Stimulated activated CD4-positive, alpha-beta T cell treated with anti-CD3 and anti-CD28 coated beads, Interleukin-2, amount 100 ng/mL, for 24 hours (primary cell): ENCODE results near the gene LMNTD2.
A peak's percentile ranks its signal among the peaks of the same experiment; 100 is the strongest.

Source experiments
- DNase-seq, 2 donors: peaks; one replicate each; pipeline ENCODE4 v3.0.0-alpha.2; 2020

The LMNTD2 gene

DNA sequence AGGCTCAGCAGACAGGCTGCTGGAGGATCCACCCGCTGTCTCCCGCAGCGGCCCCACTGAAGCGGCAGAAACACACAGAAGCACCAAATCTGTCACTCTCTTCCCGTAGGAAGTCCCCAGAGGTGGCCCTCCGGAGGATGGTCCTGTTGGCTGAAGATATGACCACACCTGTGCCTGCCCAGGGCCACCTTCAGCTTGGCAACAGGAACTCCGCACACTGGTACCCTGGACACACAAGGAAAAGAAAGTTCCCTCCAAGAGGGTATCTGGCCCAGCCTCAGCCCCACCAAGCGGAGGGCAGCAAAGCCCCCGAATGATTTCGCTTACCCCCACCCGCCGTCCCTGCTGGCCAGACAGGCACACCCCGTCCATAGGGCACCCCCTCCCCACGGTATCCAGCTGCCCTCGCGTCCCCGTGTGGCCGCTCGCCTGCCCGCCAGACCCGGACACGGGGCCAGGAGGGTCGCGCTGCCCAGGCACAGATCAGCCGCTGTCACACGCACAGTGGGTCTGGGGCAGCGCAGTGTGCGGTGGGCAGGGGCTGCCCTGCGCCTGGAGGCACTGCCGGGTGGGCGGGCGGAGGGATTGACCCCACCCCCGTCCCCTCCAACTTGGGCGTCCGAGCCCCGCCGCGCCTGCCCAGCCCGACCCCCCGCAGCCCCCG, 7.2 kb upstream of the LMNTD2 start:
- no peak for DNase-seq

DNA sequence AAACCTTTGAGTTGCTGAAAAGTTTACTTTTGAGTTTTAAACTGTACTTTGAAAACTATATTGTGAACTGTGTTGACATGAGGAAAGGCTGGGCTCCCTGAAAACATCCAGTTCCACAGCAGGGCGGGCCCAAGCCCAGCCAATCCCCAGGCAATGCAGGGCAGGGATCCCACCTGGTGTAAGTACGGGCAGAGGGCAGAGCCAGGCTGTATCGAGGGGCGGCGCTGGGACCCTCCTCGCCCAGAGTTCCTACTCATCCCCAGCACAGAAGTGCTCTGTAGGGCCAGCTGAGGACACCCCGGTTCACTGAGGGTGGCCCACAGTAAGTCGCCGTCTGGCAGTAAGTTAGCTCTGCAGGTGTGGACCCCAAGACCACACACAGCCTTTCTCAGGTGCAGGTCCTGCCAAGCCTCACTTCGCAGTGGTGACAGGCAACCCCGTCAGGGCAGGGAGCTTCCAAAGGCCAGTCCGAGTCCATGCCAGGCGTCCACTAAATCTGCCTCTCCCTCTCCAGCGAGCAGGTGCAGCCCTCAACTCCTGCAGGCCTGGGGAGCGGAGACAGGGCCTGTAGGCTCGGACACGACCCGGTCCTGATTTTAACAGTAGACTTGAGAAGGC, 6.6 kb upstream of the LMNTD2 start:
- DNase-seq, result no peak

DNA sequence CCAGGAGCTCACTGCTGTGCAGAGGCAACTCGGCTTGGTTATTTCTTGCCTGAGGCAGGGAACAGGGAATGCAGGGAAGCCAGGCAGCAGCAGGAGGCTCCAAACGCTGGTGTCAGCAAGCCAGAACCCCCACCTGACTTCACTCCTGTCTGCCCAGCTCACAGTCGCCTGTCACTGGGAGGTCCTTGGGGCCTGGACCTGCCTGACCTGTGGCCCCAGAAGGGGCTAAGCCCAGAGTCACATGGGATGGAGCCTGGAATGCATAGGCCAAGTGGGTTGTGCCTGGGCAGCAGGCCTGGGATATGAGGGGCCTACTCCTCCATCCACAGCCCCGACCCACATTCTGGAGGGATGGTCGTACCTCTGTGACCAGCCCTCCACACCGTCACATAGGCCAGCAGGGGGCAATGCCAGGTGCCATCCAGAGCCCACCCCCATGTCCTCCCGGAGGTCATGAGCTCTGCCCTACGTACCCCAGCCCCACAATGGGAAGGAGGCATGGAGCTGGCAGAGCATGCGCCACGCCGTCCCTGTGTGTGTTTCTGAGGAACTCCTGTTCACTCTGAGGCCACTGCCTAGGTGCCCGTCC, 5.5 kb upstream of the LMNTD2 start:
- no peak for DNase-seq

DNA sequence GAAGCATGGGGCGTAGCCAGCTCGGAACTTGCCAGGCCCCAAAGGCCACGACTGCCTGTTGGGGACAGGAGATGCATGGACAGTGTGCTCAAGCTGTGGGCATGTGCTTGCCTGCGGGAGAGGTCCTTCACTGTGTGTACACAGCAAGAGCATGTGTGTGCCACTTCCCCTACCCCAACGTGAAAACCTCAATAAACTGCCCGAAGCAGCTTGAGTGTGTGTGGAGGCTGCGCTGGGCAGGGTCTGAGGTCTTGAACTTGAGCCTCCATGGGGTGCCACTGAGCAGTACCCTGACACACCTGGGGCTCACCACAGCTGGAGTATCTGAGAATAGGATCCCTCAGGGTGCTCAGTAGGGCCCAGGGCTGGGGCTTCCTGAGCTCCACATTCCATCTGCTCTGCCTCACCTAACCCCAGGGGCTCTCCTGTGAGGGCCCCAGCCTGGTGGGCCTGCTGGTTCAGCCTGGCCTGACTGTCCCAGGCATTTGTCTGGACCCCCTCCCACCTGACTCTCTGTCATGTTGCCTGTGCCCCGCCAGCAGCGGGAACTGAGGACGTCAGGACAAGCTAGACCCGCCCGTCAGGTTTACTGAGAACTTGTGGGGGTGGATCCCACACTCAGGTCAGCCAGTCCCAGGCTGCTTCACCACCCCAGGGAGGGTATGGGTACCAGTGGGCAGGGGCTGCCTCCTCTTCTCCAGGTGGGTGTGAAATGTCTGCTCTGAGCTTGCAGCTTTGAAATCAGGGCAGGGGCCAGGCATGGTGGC, 3.5 kb upstream of the LMNTD2 start:
- DNase-seq, result no peak

DNA sequence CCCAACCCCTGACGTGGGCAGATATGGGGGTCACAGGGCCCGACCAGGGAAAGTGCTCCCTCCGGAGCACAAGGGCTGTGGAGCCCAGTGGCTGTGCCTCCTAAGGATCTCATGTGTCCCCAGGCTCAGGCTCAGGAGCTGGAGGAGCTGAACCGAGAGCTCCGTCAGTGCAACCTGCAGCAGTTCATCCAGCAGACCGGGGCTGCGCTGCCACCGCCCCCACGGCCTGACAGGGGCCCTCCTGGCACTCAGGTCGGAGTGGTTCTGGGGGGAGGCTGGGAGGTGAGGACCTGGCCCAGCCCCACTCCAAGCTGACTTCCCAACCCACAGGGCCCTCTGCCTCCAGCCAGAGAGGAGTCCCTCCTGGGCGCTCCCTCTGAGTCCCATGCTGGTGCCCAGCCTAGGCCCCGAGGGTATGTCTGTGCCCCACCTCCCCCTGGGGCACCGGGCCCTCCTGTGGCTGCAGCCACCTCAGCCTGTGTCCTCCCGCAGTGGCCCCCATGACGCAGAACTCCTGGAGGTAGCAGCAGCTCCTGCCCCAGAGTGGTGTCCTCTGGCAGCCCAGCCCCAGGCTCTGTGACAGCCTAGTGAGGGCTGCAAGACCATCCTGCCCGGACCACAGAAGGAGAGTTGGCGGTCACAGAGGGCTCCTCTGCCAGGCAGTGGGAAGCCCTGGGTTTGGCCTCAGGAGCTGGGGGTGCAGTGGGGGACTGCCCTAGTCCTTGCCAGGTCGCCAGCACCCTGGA, 2.7 kb upstream of the LMNTD2 start:
- DNase-seq, result no peak

DNA sequence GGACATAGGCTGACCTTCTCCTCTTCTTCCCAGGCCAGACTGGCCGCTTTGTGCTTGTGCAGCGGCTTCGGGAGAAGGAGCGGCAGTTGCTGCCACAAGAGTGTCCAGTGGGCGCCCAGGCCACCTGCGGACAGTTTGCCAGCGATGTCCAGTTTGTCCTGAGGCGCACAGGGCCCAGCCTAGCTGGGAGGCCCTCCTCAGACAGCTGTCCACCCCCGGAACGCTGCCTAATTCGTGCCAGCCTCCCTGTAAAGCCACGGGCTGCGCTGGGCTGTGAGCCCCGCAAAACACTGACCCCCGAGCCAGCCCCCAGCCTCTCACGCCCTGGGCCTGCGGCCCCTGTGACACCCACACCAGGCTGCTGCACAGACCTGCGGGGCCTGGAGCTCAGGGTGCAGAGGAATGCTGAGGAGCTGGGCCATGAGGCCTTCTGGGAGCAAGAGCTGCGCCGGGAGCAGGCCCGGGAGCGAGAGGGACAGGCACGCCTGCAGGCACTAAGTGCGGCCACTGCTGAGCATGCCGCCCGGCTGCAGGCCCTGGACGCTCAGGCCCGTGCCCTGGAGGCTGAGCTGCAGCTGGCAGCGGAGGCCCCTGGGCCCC, 1.6 kb upstream of the LMNTD2 start:
- DNase-seq, result no peak

DNA sequence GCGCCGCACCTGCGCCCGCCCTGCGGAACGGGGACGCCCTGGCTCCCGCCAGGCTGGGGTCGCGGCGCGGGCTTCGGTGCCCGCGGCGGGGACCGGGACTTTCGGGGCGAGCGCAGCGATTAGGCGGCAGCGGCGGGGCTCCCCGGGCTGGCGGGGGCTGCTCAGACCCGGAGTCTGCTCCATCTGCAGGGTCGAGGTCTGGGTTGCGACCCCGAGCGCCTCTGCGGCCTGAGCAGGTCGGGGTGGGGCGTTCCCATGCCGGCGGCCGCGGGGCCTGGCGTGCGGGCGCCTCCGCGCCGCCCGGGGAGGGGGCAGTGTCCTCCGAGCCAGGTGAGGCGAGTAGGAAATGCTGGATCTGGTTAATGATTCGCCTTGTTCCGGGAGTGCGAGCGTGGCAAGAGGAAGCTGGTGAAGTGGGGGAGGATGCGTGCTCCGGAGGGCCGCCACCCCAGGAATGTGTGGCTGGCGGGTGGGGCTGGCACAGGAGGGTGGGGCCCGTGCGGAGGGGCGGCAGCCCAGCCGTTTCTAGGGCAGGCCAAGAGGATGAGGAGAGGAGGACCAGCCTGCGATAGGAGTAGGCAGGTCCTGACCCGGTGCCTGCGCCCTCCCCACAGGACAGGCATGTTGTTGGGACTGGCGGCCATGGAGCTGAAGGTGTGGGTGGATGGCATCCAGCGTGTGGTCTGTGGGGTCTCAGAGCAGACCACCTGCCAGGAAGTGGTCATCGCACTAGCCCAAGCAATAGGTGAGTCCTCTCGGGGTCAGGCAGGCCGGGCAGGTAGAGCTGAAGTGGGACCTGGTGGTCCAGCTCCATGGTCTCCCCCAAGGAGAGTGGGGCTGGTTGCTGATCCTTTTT, 838 bp upstream of the LMNTD2 start:
- no peak for DNase-seq

DNA sequence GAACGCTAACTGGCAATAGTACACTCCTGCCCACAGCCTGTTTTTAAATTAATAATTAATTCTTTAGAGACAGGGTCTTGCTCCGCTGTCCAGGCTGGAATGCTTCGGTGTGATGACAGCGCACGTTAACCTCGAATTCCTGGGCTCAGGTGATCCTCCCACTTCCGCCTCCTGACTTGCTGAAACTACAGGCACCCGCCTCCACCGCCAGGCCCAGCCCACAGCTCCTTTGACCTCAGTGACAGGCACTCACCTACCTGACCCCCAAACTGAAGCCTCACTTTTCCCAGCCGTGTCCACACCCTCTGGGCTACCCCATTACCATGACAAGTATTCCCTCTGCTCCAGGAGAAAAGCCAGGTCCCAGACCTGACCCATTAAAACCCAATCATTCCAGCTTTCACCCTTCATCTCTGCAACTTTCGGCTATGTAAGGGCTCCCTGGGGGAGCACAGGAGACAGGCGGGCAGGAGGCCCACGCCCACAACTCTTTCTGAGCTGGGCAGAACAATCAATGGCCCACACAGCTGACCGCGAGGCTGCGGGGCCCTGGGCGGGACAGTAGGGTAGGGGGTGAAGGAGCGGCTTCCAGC, 730 bp downstream of the LMNTD2 start:
- no peak for DNase-seq

DNA sequence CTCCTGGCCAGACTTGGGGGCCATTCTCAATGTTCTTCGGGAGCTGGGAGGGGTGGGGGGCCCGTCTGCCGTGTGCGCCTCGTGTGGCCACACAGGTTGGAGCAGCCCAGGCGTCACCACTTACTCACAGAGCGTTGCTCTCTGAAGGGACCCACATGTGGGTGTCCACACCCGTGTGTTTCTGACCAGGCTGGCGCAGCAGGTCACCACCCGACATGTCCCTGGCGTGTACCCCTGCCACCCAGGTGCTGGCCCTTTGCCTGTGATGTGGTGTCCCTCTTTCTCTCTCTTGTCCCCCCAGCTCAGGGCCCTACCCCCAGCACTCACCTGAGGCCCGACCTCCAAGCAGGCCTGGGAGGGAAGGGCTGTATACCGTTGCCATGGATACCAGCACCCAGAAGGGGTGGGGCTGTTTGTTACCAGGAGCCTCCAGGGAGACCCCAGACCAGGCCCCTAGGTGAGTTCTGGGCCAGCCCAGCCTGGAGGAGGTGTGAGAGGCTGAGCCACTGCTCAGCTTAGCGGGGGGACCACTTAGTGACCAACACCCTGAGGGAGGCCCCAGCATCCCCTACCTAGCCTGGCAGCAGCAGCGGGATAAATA, 1.4 kb downstream of the LMNTD2 start:
- no peak for DNase-seq

DNA sequence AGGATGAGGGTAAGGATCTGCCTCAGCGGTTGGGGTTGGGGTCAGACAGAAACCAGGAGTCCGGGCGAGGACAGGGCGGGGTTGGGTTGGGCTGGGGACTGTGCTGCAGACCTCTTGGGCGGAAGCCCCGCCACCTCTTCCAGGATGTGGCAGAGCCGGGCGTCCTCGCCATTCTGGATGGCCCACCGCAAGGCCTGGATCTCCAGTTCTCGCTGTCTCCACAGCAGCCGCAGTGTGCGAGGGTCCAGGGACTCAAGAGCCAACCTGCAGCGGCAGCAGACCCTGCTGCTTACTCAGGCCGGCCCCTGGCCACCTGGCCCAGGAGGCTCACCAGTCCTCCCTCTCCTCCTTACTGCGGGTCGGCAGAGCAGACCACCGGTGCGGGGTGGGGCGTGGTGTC, 2.0 kb downstream of the LMNTD2 start:
- DNase-seq, result no peak

DNA sequence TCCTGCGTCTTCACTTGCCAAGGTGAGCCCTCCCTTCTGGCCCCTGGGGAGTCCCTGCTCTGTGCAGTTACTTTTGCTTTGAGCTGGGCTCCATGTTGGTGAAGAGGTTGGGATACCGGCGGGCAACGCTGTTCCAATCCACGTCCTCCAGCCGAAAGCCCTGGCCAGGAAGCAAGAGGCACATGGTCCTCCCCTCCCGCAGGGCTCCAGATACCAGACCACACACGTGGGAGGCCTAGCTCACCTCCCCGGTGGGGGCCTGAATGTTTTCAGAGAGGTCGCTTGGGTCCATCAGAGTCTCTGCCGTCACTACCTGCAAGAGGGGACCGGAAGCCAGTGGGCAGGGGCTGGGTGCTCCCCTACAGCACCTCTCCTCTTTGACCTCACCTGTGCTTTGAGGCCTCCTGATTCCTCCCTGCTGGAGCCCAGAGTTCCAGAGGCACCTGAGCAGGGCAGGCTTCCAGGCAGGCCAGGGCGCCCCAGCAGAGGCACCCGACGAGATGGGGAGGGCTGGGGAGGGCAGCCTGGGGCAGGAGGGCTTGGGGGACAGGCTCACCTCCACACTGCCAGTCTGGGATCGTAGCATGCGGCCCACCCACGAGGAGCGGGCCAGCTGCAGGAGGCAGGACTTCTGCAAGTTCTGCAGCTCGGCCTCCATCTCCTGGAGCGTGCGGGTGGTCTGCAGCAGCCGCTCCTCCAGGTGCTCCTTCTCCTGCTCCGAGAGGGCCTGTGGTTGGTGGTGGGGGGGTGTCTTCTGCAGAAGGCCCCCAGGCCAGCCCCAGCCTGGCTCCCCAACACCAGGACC, 3.0 kb downstream of the LMNTD2 start:
- no peak for DNase-seq

DNA sequence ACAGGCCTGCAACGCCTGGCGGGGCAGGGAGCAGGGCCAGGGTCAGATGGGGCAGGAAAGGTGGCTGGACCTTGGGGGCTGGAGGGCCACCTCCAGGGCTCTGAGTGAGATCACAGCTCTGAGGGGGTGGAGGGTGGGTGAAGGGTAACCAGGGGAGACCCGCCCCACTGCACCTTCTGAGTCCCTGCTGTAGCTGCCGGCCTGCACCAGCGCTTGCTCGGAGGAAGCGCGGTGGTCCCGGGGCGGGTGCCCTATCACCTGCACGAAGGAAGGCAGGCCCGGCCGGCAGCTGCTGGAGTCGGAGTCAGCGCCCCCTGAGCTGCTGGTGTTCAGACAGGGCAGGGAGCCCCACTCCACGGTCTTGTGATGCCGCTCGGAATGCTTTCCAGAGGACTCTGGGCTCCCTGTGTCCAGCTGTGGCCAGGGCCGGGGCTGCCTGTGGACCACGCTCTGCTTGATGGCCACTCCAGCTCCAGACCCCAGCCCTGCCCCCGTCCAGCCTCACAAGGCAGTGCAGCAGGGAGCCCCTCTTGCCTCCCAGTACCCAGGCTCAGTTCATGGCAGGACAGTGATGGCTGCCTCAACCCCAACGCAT, 3.8 kb downstream of the LMNTD2 start:
- DNase-seq, result no peak

DNA sequence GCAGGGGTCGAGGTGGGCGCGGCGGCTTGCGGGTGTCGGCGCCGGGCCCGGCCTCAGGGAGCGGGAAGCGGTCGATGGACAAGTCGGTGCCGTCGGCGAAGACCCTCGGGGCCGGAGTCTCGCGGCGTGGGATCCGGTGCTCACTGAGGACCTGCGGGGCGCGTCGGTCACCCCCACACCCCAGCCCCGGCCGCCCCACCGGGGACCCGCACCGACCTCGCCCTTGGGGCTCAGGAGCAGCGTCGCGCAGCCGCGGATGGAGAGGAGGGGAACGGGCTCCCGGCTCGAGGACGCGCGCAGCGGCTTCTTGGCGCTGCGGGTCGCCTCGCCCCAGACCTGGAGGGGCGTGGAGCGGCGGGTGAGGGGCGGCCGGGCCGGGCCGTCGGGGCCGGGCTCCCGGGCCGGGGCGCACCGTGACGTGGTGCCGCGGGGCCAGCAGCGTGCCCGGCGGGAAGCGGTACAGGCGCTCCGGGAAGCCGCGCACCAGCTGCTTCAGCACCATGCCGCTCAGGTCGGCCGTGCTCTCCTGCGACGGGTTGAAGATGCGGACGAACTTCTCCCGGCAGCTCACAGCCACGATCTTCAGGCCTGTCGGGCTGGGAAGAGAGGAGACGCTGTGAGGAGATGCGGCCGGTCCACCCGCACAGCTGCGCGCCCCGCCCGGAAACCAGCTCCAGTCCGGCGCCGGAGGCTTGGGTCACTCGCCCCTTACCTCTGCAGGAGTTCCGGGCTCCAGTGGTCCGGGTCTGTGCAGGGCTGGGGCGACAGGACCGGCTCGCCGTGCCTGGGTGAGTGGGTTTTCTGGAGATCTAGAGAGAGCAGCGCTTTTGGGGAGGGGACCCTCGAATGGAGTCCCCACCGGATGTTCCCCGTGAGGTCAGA, 4.5 kb downstream of the LMNTD2 start:
- DNase-seq, result no peak

DNA sequence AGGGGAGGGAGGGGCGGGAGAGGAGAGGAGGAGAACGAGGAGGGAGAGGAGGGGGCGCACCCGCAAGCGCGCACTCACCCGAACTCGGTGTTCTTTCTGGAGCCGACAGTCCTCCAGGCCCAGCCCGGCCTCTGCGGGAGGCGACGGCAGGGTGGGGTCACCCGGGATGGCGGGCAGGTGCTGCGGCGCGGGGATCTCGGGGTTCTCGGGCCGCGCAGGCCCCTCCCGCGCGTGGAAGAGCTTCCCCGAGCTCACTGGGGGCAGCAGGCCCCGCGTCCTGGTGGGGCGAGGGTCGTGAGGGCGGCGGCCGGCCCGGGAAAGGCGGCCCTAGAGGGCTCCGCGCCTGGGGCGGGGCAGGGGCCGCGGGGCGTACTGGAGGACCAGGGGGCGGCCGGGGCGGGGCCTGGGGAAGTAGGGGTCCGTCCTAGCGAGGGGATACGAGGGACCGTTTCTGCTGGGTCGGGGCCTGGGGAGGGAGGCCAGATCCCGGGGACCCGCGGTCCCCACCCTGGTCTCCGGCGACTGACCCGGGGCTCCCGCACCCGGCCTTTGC, 5.2 kb downstream of the LMNTD2 start:
- DNase-seq, result no peak

DNA sequence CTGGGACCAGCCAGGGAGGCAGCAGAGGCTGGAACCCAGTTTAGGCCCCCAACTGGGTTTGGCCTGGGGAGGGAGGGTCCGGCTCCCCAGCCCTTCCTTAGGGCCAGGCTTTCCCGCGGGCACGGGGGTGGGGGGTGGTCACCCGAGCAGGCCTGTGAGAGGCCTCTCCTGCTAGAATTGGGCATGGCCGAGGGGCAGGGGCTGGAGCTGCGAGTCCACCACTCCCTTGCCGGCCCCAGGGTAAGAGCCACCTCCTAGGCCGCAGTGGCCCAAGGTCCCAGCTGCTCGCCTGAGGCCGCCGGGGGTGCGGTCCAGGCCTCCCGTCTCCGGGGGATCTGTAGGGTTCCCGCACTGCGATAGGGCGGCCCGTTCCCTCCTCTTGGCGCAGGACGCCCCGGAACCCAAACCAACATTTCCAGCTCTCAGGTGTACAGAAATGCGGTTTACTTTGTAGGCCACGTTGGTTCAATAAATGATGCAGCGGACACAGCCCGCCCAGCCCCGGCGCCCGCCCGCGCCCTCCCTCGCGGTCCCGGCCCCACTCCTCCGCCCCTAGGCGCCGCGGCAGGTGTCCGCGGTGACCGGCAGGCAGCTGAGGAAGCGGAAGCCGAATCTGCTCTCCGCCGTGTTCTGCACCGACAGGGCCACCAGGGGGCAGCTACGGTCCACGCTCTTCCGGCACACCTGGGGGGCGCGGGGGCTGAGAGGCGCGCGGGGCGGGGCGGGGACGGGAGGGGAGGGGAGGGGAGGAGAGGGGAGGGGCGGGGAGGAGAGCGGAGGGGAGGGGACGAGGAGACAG, 5.9 kb downstream of the LMNTD2 start:
- peak; percentile 78 to 80 for DNase-seq

DNA sequence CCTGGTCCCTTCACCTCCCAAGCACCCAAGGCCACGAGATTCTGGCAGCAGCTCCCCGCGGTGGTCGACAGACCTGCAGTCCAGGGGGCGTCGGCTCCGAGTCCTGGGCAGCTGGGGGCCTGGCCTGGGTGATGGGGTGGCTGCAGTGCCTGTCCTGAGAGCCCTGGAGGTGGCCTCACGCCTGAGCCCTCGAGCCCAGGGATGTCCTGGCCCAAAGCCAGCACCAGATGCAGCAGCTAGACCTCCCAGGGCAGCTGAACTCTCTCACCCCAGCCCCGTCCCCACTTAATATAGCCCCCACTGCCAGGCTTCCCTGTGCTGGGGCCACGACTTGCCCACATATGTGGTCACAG, 6.6 kb downstream of the LMNTD2 start:
- no peak for DNase-seq
